DND-41 (cell line): Measurements from ENCODE around the gene INKA2.

Source experiments
- ATAC-seq: fragments of 200-7000 bp; cut with Tn5 transposase; 3 replicates; pipeline ENCODE4 v1.9.1; 2021; ENCODE audit warnings: low read depth; ENCODE audit not compliant: insufficient read depth
- DNase-seq: peaks from one replicate; pipeline ENCODE4 v3.0.0-alpha.2; 2020
- H2AFZ ChIP-seq: 2 replicates; pipeline ENCODE4 v1.6.0; 2012; ENCODE audit warnings: low read depth, low read length
- H3K27ac ChIP-seq: 2 replicates; pipeline ENCODE4 v1.5.1; 2012; ENCODE audit warnings: low read length, inconsistent platforms
- H3K27me3 ChIP-seq: fragments of 200-600 bp; sonication (generic); 2 replicates; pipeline ENCODE4 v1.6.0; 2012; ENCODE audit warnings: low read length, mild to moderate bottlenecking, inconsistent platforms; ENCODE audit not compliant: insufficient read depth, poor library complexity
- H3K36me3 ChIP-seq: 2 replicates; pipeline ENCODE4 v1.5.1; 2012; ENCODE audit warnings: low read length, inconsistent platforms; ENCODE audit not compliant: insufficient read depth
- H3K4me1 ChIP-seq: 2 replicates; pipeline ENCODE4 v1.5.1; 2012; ENCODE audit warnings: mild to moderate bottlenecking, low read length; ENCODE audit not compliant: insufficient read depth
- H3K4me2 ChIP-seq: 2 replicates; pipeline ENCODE4 v1.6.0; 2012; ENCODE audit warnings: mild to moderate bottlenecking, moderate library complexity, low read length, inconsistent platforms; ENCODE audit not compliant: insufficient read depth
- H3K4me3 ChIP-seq, 2 experiments: fragments of 200-600 bp in 1 of 2; shearing (Covaris generic) in 1 of 2; 2 replicates each; pipeline ENCODE4 v1.5.1; 2012 to 2016; ENCODE audit warnings: inconsistent platforms in 2 of 2, low read length in 2 of 2, mild to moderate bottlenecking in 2 of 2, low read depth in 1 of 2, moderate library complexity in 1 of 2
- H3K79me2 ChIP-seq: 2 replicates; pipeline ENCODE4 v1.6.0; 2012; ENCODE audit warnings: low read length, inconsistent platforms; ENCODE audit not compliant: insufficient read depth
- H3K9ac ChIP-seq: 2 replicates; pipeline ENCODE4 v1.6.0; 2012; ENCODE audit warnings: low read depth, mild to moderate bottlenecking, inconsistent platforms, low read length, moderate library complexity
- H3K9me3 ChIP-seq: 2 replicates; pipeline ENCODE4 v1.5.1; 2012; ENCODE audit warnings: low read length, moderate library complexity, mild to moderate bottlenecking, inconsistent platforms; ENCODE audit not compliant: insufficient read depth, severe bottlenecking
- H4K20me1 ChIP-seq: 2 replicates; pipeline ENCODE4 v1.6.0; 2012; ENCODE audit warnings: low read length; ENCODE audit not compliant: insufficient read depth
- CTCF ChIP-seq: IDR thresholded peaks from 2 replicates; pipeline ENCODE4 v1.5.1; 2012; ENCODE audit warnings: borderline replicate concordance, low read length, moderate library complexity, mild to moderate bottlenecking; ENCODE audit not compliant: poor library complexity, severe bottlenecking; ENCODE audit errors: extremely low read depth
- EZH2 ChIP-seq: IDR thresholded peaks from 3 replicates; pipeline ENCODE4 v1.6.1; 2012; ENCODE audit warnings: borderline replicate concordance, low read depth, mild to moderate bottlenecking, moderate library complexity, low read length, inconsistent platforms; ENCODE audit not compliant: severe bottlenecking

INKA2 gene

GRCh38 chr1:111699268-111699667 is 39.9 kb downstream of the INKA2 start:
- DNase-seq: no peak
- TF ChIP-seq EZH2: no peak
- TF ChIP-seq CTCF: no peak
- H2AFZ ChIP-seq: no peak overlapping the region
- H3K9ac ChIP-seq: no peak overlapping the region
- H3K27ac ChIP-seq: no peak overlapping the region
- H3K36me3 ChIP-seq: peaks cover 67% of the 10 kb centered on the region
- no peaks in the 10 kb centered on the region for H3K4me1 ChIP-seq
- H3K79me2 ChIP-seq: no peaks in the 10 kb centered on the region
- no peaks in the 10 kb centered on the region for H4K20me1 ChIP-seq
- no peaks in the 10 kb centered on the region for H3K27me3 ChIP-seq
- no peak overlapping the region for H3K4me3 ChIP-seq
- no peak overlapping the region for H3K4me2 ChIP-seq
- ATAC-seq: no peak
- no peaks in the 10 kb centered on the region for H3K9me3 ChIP-seq

- no peak for TF ChIP-seq CTCF
- TF ChIP-seq EZH2: no peak
- no peak for ATAC-seq
- H3K9me3 ChIP-seq: no peaks in the 10 kb centered on the region
- H3K4me3 ChIP-seq: no peak overlapping the region
- DNase-seq: no peak
- no peak overlapping the region for H3K9ac ChIP-seq
- no peak overlapping the region for H3K4me2 ChIP-seq
- H3K4me1 ChIP-seq: no peaks in the 10 kb centered on the region
- H4K20me1 ChIP-seq: no peaks in the 10 kb centered on the region
- no peaks in the 10 kb centered on the region for H3K79me2 ChIP-seq
- H3K27ac ChIP-seq: no peak overlapping the region
- H3K27me3 ChIP-seq: no peaks in the 10 kb centered on the region
- H2AFZ ChIP-seq: no peak overlapping the region
- peaks cover 53% of the 10 kb centered on the region for H3K36me3 ChIP-seq
These were observed 42.9 kb downstream of the INKA2 start for GRCh38 chr1:111696330-111696729.

GRCh38 chr1:111695801-111696200 is 43.4 kb downstream of the INKA2 start:
- ATAC-seq (no peak), DNase-seq (no peak)
- Histone ChIP-seq H3K27ac (no peak overlapping the region), H3K27me3 (no peaks in the 10 kb centered on the region), H3K79me2 (no peaks in the 10 kb centered on the region), H3K9me3 (no peaks in the 10 kb centered on the region), H3K4me3 (no peak overlapping the region), H2AFZ (no peak overlapping the region), H3K9ac (no peak overlapping the region), H4K20me1 (no peaks in the 10 kb centered on the region), H3K4me1 (no peaks in the 10 kb centered on the region), H3K4me2 (no peak overlapping the region), H3K36me3 (peaks cover 50% of the 10 kb centered on the region)
- TF ChIP-seq CTCF: no peak
- no peak for TF ChIP-seq EZH2

DNA sequence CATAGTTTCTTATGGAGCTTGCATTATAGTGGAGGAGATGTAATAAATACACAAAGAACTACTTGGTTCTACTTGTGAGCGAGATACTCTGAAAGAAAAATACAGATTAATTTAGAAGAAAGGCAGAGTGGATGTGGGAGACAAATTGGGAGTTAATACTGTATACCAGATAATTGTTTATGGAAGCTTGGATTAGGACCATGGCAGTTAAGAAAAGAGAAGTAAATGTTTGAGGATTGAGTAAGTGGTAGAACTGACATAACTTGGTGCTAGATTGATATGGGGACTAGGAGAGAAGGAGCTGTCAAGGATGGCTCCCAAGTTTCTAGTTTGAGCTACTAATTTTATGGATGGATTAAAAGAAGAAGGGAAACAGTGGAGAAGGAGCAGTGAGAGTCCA is 47.3 kb downstream of the INKA2 start:
- H3K4me3 ChIP-seq: no peak overlapping the region
- ATAC-seq (no peak), DNase-seq (no peak)
- H3K79me2 ChIP-seq: peaks cover 18% of the 10 kb centered on the region; the same call in 1 of the 2 replicates
- H3K9me3 ChIP-seq: no peaks in the 10 kb centered on the region
- H4K20me1 ChIP-seq: no peaks in the 10 kb centered on the region
- H3K27me3 ChIP-seq: no peaks in the 10 kb centered on the region
- H3K9ac ChIP-seq: no peak overlapping the region
- no peak for TF ChIP-seq EZH2
- TF ChIP-seq CTCF: no peak
- peaks cover 19% of the 10 kb centered on the region; the same call in 1 of the 2 replicates for H3K36me3 ChIP-seq
- H2AFZ ChIP-seq: no peak overlapping the region
- no peaks in the 10 kb centered on the region for H3K4me1 ChIP-seq
- no peak overlapping the region for H3K27ac ChIP-seq
- no peak overlapping the region for H3K4me2 ChIP-seq
